Activated CD8-positive, alpha-beta T cell treated with anti-CD3 and anti-CD28 coated beads for 36 hours (primary cell): ENCODE measurements around the gene CDH9. TPM values are rescaled to one million over a fixed set of nuclear protein-coding genes. Genes with fewer than 3 reads are reported as not detected.

Experiments
- ATAC-seq: fragments of 200-7000 bp; cut with Tn5 transposase; one replicate; pipeline ENCODE4 v1.10.0; 2021; ENCODE audit warnings: mild to moderate bottlenecking, moderate library complexity
- CTCF ChIA-PET: fragments of 350-600 bp; sonication (Branson Sonifier 250); formaldehyde crosslinking; loops from one replicate; lab custom pipeline; 2021; ENCODE audit warnings: antibody characterized with exemption; lab: Charles Lee
- POLR2A ChIA-PET: fragments of 350-600 bp; sonication (Branson Sonifier 250); formaldehyde crosslinking; loops from one replicate; lab custom pipeline; 2021; ENCODE audit warnings: antibody characterized with exemption; lab: Charles Lee
- DNase-seq: peaks from one replicate; pipeline ENCODE4 v3.0.0-alpha.2; 2020
- H3K27ac Mint-ChIP-seq: one replicate; pipeline ENCODE4 v1.8.0; 2021; ENCODE audit warnings: mild to moderate bottlenecking, mixed read lengths
- H3K27me3 Mint-ChIP-seq: one replicate; pipeline ENCODE4 v1.8.0; 2021; ENCODE audit warnings: mixed read lengths
- H3K36me3 Mint-ChIP-seq: one replicate; pipeline ENCODE4 v1.8.0; 2021; ENCODE audit warnings: low read depth, mixed read lengths
- H3K4me1 Mint-ChIP-seq: one replicate; pipeline ENCODE4 v1.8.0; 2021; ENCODE audit warnings: low read depth, mixed read lengths
- H3K4me3 Mint-ChIP-seq: one replicate; pipeline ENCODE4 v1.8.0; 2021; ENCODE audit warnings: mild to moderate bottlenecking, moderate library complexity, mixed read lengths
- H3K9me3 Mint-ChIP-seq: one replicate; pipeline ENCODE4 v1.8.0; 2021; ENCODE audit warnings: mixed read lengths
- intact Hi-C: fragments of 100-400 bp; cut with micrococcal nuclease; formaldehyde crosslinking; loops from one replicate; pipeline ENCODE4 v1.10.0; 2022
- total RNA-seq, 2 experiments: library from RNA; stranded (reverse); gene quantifications; one replicate each; pipeline ENCODE4 v1.2.3, GENCODE V29; 2021
- TF ChIP-seq, protein P1 (sequence below): fragments of 200-600 bp; IDR thresholded peaks from one replicate; pipeline ENCODE4 v1.8.0; 2022; ENCODE audit warnings: antibody characterized with exemption, mild to moderate bottlenecking

The CDH9 gene
- total RNA-seq, 2 experiments from 2014 or later, result not detected

DNA sequence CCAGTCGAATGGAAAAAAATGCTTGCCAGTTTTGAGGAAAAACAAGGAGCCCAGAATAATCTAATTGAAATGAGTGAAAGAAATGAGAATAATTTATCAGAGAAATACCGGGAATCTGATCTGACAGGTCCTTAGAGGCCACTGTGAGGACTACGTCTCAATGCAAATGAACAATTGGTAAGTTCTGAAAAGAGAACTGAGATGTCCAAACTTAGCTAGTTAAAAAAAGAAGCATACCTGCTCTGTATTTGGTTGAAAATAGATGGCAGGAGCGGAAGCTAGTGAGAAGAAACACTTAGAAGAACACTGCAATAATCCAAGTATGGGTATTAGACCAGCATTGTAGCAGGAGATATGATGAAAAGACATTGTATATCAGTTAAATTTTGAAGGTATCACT, 161.2 kb downstream of the CDH9 start:
- ChIA-PET CTCF (no interaction called here), POLR2A (no interaction called here)
- TF ChIP-seq, protein P1, sequence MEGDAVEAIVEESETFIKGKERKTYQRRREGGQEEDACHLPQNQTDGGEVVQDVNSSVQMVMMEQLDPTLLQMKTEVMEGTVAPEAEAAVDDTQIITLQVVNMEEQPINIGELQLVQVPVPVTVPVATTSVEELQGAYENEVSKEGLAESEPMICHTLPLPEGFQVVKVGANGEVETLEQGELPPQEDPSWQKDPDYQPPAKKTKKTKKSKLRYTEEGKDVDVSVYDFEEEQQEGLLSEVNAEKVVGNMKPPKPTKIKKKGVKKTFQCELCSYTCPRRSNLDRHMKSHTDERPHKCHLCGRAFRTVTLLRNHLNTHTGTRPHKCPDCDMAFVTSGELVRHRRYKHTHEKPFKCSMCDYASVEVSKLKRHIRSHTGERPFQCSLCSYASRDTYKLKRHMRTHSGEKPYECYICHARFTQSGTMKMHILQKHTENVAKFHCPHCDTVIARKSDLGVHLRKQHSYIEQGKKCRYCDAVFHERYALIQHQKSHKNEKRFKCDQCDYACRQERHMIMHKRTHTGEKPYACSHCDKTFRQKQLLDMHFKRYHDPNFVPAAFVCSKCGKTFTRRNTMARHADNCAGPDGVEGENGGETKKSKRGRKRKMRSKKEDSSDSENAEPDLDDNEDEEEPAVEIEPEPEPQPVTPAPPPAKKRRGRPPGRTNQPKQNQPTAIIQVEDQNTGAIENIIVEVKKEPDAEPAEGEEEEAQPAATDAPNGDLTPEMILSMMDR, result no peak
- H3K9me3 Mint-ChIP-seq, result peaks cover 8% of the 10 kb centered on the region
- DNase-seq, result no peak
- H3K27ac Mint-ChIP-seq, result no peak overlapping the region
- no peak overlapping the region for H3K4me3 Mint-ChIP-seq
- H3K36me3 Mint-ChIP-seq, result no peaks in the 10 kb centered on the region
- intact Hi-C loops, result no loop called here
- no peaks in the 10 kb centered on the region for H3K27me3 Mint-ChIP-seq
- ATAC-seq, result no peak
- no peaks in the 10 kb centered on the region for H3K4me1 Mint-ChIP-seq

GRCh38 chr5:26872337-26872736, 166.0 kb downstream of the CDH9 start:
- Mint-ChIP-seq H3K27ac (no peak overlapping the region), H3K9me3 (peaks cover 5% of the 10 kb centered on the region), H3K27me3 (no peaks in the 10 kb centered on the region), H3K4me3 (no peak overlapping the region), H3K36me3 (no peaks in the 10 kb centered on the region), H3K4me1 (no peaks in the 10 kb centered on the region)
- POLR2A ChIA-PET, result no interaction called here
- CTCF ChIA-PET, result no interaction called here
- no peak for ATAC-seq
- TF ChIP-seq, protein P1, result no peak
- intact Hi-C loops, result no loop called here
- DNase-seq, result no peak

DNA sequence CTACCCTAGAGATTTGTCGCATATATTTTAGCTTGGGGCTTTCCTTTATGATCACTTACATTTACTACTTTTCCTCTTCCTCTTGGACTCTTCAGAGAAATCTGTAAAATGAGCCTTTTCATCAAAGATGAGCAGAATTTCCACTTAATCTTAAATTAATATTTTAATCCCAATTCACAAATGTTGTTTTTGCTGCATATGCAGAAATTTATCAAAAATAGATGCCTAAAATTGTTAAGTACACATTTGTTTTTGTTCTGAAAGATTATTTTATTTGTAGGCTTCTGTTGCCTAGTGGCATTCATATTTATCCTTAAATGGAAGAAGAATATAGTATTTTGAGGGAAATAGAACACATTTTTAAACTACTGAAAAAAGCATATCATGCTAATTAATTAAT, 168.6 kb downstream of the CDH9 start:
- Mint-ChIP-seq H3K36me3 (no peaks in the 10 kb centered on the region), H3K27ac (no peak overlapping the region), H3K4me1 (no peaks in the 10 kb centered on the region), H3K9me3 (peaks cover 8% of the 10 kb centered on the region), H3K4me3 (no peak overlapping the region), H3K27me3 (no peaks in the 10 kb centered on the region)
- intact Hi-C loops, result no loop called here
- TF ChIP-seq, protein P1, result no peak
- POLR2A ChIA-PET, result no interaction called here
- no peak for DNase-seq
- CTCF ChIA-PET, result no interaction called here
- ATAC-seq, result no peak

DNA sequence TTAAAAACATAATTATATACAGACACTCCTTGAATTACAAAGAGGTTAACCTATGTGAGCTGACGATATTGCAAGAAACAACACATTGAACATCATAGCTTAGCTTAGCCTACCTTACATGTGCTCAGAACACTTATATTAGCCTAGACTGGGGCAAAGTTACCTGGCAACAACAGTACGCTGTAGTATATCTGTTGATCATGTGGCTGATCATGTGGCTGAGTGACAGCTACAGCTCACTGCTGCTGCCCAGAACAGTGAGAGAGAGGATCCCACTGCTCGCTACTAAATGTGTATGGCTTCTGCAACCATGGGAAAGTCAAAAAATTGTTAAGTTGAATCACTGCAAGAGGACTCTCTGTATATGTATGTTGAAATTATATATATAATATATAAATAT, 169.9 kb downstream of the CDH9 start:
- CTCF ChIA-PET, result no interaction called here
- ATAC-seq, result no peak
- no peaks in the 10 kb centered on the region for H3K27me3 Mint-ChIP-seq
- DNase-seq, result no peak
- POLR2A ChIA-PET, result no interaction called here
- no peak overlapping the region for H3K4me3 Mint-ChIP-seq
- H3K36me3 Mint-ChIP-seq, result no peaks in the 10 kb centered on the region
- intact Hi-C loops, result no loop called here
- H3K4me1 Mint-ChIP-seq, result no peaks in the 10 kb centered on the region
- H3K9me3 Mint-ChIP-seq, result peaks cover 7% of the 10 kb centered on the region
- TF ChIP-seq, protein P1, result no peak
- H3K27ac Mint-ChIP-seq, result no peak overlapping the region

- Mint-ChIP-seq H3K4me3 (no peak overlapping the region), H3K9me3 (peaks cover 11% of the 10 kb centered on the region), H3K27me3 (no peaks in the 10 kb centered on the region), H3K36me3 (no peaks in the 10 kb centered on the region), H3K4me1 (no peaks in the 10 kb centered on the region), H3K27ac (no peak overlapping the region)
- ATAC-seq, result no peak
- TF ChIP-seq, protein P1, result no peak
- intact Hi-C loops, result no loop called here
- no peak for DNase-seq
- ChIA-PET POLR2A (no interaction called here), CTCF (no interaction called here)
Measured at GRCh38 chr5:26864061-26864460, 174.3 kb downstream of the CDH9 start.
